Lower leg skin (tissue), 4 donors: ENCODE data around the gene LGALS8. TPM values are rescaled to one million over a fixed set of nuclear protein-coding genes. Genes with fewer than 3 reads are reported as not detected.
"Not testable (repeated sequence)": the region's sequence is repeated elsewhere in the genome, so short reads cannot be mapped to it uniquely, and the experiment has no call there.

Source experiments
- DNase-seq, 2 donors: peaks; one replicate each; pipeline ENCODE4 v3.0.0-alpha.2; 2019; ENCODE audit warnings: low spot score in 2 of 2
- H3K4me3 ChIP-seq: fragments of 200-600 bp; sonication (generic); 2 replicates; pipeline ENCODE4 v1.5.1; 2017; ENCODE audit warnings: mild to moderate bottlenecking, low read depth; ENCODE audit not compliant: poor library complexity, severe bottlenecking
- CTCF ChIP-seq, 3 donors: fragments of 450-650 bp; IDR thresholded peaks; one replicate each; pipeline ENCODE4 v1.5.1; 2016; ENCODE audit warnings: antibody characterized with exemption in 3 of 3, mild to moderate bottlenecking in 3 of 3, moderate library complexity in 2 of 3
- POLR2A ChIP-seq, 2 donors: fragments of 450-650 bp; IDR thresholded peaks; one replicate each; pipeline ENCODE4 v1.6.1; 2016 to 2017; ENCODE audit warnings: antibody characterized with exemption in 2 of 2, mild to moderate bottlenecking in 1 of 2, moderate library complexity in 1 of 2
- WGBS, 2 donors: methylation state at CpG; one replicate each; pipeline ENCODE4 v1.1.5; 2018; 5-methylcytosine and 5-hydroxymethylcytosine counted together
- intact Hi-C: fragments of 100-400 bp; cut with DNase I; formaldehyde crosslinking; loops from one replicate; pipeline ENCODE4 v1.15.0; 2023; ENCODE audit warnings: low total_unique reads
- total RNA-seq, 4 donors: library from RNA; depleted of rRNA; stranded (reverse); fragments of >200 nt; gene quantifications; one replicate each; pipeline ENCODE4 v1.1.0, GENCODE V29; 2016

The LGALS8 gene
- total RNA-seq, 4 donors from 2014 or later = 80.2 to 138 (median 89.4) TPM

DNA sequence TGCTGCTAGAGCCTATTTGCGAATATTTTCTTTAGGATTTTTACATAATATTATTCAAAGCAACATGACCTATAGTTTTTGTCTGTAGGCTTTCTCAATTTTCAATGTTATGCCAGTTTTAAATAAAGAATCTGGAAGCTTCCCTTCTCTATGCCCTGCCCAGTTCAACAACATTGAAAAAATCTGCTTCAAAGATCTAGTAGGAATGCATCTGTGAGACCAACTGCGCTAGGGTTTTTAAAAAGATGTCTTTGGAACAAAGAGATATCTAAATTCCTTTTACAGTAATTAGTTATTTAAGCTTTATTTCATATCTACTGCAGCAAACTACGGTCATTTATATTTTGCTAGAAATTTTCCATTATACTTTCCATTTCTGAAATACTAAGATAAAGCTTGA lies 54.9 kb downstream of the LGALS8 start:
- TF ChIP-seq CTCF (IDR thresholded peaks at IDR 0.05) (no peak), POLR2A (IDR thresholded peaks at IDR 0.05) (no peak)
- no peak for DNase-seq
- H3K4me3 ChIP-seq = no peak overlapping the region
- intact Hi-C loops = no loop called here
- WGBS, 2 donors = 97 to 99% methylated on average over 3 of the region's 3 CpGs

DNA sequence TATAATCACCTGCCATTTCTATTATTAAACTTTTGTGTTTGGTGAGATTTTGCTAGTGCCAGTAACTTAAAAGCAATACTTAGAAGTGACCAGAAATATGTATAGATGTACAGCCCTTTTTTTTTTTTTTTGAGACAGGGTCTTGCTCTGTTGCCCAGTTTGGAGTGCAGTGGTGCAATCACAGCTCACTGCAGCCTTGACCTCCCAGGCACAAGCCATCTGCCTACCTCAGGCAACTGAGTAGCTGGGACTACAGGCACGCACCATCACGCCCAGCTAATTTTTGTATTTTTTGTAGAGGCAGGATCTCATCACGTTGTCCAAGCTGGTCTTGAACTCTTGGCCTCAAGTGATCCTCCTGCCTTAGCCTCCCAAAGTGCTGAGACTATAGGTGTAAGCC lies 56.6 kb downstream of the LGALS8 start:
- intact Hi-C loops, DNase-seq, H3K4me3 ChIP-seq: not testable (repeated sequence)
- 87 to 95% methylated on average over 3 of the region's 3 CpGs for WGBS, 2 donors

DNA sequence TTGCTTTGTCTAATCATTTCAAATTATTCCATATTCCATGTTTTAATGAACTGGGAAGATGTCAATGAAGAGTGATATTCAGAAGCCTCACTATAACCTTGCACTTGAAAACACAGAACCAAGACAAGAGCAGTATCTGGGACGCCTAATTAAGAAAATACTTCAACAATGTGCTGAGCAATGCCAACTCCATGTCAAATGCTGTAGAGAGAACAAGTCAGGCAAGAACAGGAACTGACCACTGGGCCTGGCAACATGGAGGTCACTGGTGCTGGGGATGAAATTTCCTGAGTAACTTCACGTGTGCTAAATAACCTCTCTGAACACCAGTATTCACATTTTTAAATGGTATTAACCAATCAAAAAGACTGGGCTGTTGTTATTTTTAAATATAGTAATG lies 57.7 kb downstream of the LGALS8 start:
- intact Hi-C loops = no loop called here

DNA sequence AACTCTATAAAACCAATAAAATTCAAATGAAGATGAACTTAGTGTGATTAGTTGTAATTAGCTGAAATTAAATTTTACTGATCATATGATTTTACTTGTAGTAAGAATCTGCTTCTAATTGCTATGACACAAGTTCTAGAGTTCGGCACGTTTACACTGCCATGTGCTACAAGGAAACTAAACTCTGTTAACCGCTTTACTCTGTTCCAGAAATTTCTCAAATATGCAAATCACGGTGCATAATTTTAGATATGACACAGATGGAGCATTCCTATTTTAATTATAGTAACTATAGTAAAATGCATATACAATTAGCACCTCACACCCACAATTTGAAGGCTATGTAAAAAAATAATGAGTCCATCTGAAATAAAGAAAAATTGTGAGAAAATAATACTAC lies 65.7 kb downstream of the LGALS8 start:
- no peak overlapping the region for H3K4me3 ChIP-seq
- 82 to 88% methylated on average over 4 of the region's 4 CpGs for WGBS, 2 donors
- no peak for TF ChIP-seq POLR2A (IDR thresholded peaks at IDR 0.05)
- TF ChIP-seq CTCF (IDR thresholded peaks at IDR 0.05) = no peak
- intact Hi-C loops = no loop called here
- no peak for DNase-seq

More for the DNA sequence above, 57.7 kb downstream of the LGALS8 start:
- WGBS, 2 donors = 88 to 90% methylated on average over 2 of the region's 2 CpGs
- TF ChIP-seq CTCF (IDR thresholded peaks at IDR 0.05) = no peak
- TF ChIP-seq POLR2A (IDR thresholded peaks at IDR 0.05) = no peak
- DNase-seq = no peak
- H3K4me3 ChIP-seq = no peak overlapping the region

DNA sequence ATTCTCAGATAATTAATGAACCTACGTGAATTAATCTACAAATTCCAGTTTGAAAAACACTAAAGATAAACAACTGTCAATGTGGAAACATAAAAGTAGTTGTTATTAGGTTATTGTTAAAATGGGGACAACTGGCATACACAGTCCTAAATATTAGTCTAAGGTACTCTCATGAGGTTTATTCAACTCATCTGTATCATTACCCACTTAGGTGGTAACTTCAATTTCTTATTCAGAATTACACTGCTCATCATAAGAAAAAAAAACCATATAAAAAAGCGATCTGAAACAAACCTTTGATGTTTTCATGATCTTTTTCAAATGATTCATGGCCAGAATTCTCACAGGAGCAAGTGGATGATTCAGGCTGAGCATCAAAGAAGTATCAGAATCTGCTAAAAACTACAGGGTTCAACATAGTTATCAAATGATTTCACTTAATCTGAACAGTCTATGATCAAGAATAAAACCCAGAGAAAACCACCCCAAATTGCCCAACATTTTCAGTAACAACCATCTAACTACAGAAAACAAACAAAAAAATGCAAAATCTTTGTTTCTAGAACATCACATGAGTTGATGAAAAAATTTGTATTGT lies 66.9 kb downstream of the LGALS8 start:
- 85 to 88% methylated on average over 2 of the region's 2 CpGs for WGBS, 2 donors
- no peak overlapping the region for H3K4me3 ChIP-seq
- DNase-seq = no peak
- TF ChIP-seq CTCF (IDR thresholded peaks at IDR 0.05) (no peak), POLR2A (IDR thresholded peaks at IDR 0.05) (no peak)
- intact Hi-C loops = no loop called here

DNA sequence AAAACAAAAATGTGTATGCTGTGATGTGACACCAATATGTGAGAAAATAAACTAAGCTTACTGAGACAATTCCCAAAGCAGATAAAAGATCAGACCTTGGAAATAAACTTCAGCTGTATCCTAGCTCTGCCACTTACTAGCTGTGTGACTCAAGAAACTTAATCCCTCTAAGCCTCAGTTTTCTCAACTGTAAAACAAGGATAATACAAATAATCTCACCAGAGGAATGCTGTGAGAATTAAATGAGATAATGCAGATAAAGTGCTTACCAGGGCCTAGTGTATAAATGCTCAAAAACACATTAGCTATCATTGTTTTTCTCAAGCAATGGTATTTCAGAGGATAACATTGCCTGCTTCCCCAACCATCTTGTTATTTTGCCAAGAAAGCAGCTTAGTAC lies 78.4 kb downstream of the LGALS8 start:
- intact Hi-C loops = no loop called here
- no peak overlapping the region for H3K4me3 ChIP-seq
- TF ChIP-seq CTCF (IDR thresholded peaks at IDR 0.05) (no peak), POLR2A (IDR thresholded peaks at IDR 0.05) (no peak)
- no peak for DNase-seq

Other genes starting within 250 kb of the LGALS8 start
- gene ERO1B, start 242.0 kb upstream of the LGALS8 start, total RNA-seq = 1 to 10 TPM; 2.0 to 5.5 (median 3.9) TPM
- 1 to 10 TPM; 3.5 to 7.2 (median 4.5) TPM for gene EDARADD, start 129.7 kb upstream of the LGALS8 start, total RNA-seq
- 10 to 100 TPM; 12.7 to 18.3 (median 16.8) TPM for gene HEATR1, start 80.5 kb downstream of the LGALS8 start, total RNA-seq
- under 1 TPM in 2 of 4 donors, not detected in 2; 0.06 to 0.20 TPM for gene ACTN2, start 162.5 kb downstream of the LGALS8 start, total RNA-seq